Dermis microvascular lymphatic vessel endothelial cell (primary cell): Measurements from ENCODE around the gene SPPL2A. TPM values are rescaled to one million over a fixed set of nuclear protein-coding genes. Genes with fewer than 3 reads are reported as not detected.
"Not testable (repeated sequence)": the region's sequence is repeated elsewhere in the genome, so short reads cannot be mapped to it uniquely, and the experiment has no call there.

Source experiments
- DNase-seq, 2 donors: peaks; one replicate each; pipeline versions ENCODE4 v3.0.0 to v3.0.0-alpha.2; 2010; ENCODE audit warnings: low read depth in 2 of 2
- total RNA-seq: library from RNA; depleted of rRNA; stranded (reverse); fragments of >200 nt; gene quantifications from 2 replicates; pipeline ENCODE4 v1.2.1, GENCODE V29; 2014

SPPL2A gene
- total RNA-seq = 56.9 and 88.5 TPM in 2 replicates

DNA sequence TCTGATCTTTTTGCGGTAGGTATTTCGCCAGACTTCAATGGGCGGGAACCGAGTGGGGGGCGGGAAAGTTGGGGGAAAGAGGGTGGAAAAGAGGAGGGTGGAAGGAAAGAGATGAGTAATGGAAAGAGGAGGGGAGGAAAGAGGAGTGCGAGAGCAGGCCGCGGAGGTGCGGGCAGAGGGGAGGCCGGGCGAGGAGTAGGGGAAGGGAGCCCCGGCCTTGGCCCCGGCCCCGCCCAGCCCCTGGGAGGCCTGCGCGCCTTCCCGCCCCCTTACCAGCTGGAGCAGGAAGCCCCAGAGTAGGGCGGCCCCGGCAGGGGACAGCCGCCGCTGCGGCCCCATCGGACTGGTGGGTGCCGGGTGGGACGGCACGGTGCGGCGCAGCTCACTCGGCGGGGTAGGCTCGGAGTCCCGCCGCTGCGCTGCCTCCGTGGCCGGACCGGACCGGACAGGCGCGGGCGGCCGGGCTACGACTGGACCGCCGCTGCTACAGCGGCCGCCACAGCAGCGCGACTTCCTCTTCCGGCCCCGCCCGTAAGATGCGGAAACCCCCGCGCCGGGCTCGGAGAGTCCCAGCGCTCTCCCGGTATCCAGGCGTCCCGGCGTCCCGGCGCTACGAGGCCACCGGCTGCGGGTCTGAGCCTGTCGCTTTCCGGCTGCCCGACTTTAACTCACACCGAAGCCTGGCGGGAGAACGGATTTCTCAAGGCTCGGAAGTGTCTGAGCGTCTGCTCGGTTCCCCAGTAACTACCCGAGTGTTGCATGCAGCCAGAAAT, at the start of gene SPPL2A:
SPPL2A (minus strand) TSS at position 512 of the 773 bp plus-strand sequence; CDS start at position 339, 173 bp downstream.
- DNase-seq = peak; percentile 69 to 85

DNA sequence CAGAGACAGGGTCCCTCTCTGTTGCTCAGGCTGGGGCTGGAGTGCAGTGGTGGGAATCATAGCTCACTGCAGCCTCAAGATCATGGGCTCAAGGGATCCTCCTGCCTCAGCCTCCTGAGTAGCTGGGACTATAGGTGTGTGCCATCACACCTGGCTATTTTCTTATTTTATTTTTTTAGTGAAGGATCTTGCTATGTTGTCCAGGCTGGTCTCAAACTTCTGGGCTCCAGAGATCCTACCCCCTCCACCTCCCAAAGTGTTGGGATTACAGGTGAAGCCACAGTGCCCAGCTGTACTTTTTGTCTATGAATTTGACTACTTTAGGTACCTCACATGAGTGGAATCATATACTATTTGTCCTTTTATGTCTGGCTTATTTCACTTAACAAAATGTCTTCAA, 49.1 kb upstream of the SPPL2A start:
- no peak for DNase-seq

DNA sequence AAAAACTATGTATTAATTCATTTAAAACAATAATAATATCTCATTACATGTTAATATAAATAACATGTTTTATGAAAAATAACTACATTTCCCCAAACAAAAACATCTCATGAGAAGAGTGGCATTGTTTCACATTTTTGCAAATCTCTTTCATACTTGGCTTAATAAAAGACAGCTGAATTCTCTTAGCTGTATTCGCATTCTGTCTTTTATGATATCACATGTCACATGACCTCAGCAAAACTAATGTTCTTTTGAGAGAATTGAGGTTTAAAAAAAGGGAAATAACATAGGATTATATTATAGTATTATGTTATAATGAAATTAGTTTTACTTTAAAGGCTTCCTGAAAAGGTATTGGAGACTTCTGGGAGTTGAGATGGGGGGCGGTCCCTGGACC, 48.4 kb upstream of the SPPL2A start:
- no peak for DNase-seq

- no peak for DNase-seq
Observed at GRCh38 chr15:50813089-50813488, 47.6 kb upstream of the SPPL2A start.

- not testable (repeated sequence) for DNase-seq
Observed at GRCh38 chr15:50812181-50812506, 46.6 kb upstream of the SPPL2A start.

- not testable (repeated sequence) for DNase-seq
Observed at GRCh38 chr15:50811461-50812180, 46.1 kb upstream of the SPPL2A start.

- DNase-seq = no peak
Observed at GRCh38 chr15:50810128-50810527, 44.6 kb upstream of the SPPL2A start.

DNA sequence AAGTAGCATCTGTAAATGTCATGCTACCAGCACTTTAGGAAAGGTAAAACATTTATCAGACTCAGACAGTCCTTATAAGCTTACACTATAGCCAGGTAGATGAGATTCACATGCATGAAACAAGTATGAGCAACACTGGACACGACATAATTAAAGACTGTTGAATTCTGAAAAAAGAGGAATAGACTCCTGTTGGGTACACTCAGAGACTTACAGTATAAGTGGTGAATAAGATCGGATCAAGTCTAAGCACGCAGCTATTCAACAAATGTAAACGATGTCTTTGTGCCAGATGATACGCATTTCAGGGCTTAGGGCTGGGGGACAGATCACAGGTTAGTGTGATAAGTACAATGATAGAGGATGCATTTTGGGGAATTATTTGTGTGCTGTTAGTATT, 43.2 kb upstream of the SPPL2A start:
- DNase-seq = no peak

GRCh38 chr15:50803479-50804180, 38.1 kb upstream of the SPPL2A start:
- no peak for DNase-seq

GRCh38 chr15:50800715-50801114, 35.2 kb upstream of the SPPL2A start:
- DNase-seq = no peak

- DNase-seq = peak in 1 of 2 donors; percentile 16
Observed at GRCh38 chr15:50798684-50799083, 33.2 kb upstream of the SPPL2A start.

GRCh38 chr15:50797926-50798325, 32.4 kb upstream of the SPPL2A start:
- DNase-seq = no peak

DNA sequence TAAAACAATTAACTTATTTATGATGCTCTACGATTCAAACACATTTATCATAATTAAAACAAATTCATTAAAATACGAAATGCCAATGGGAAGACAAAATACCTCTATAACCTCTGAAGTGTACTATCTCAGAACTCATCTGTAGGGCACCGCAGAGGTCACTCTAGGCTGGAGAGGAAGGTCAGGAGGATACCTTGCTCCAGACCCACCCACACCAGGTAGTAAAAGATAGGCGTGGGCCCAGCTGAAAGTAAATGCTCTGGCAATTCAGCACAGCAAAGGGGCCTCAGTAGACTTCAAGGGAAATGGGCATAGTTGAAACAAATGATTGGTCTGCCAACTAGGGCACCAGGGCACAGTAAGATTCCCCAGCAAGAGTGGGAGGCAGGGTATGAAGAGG, 26.0 kb upstream of the SPPL2A start:
- no peak for DNase-seq

GRCh38 chr15:50790778-50791453, 25.4 kb upstream of the SPPL2A start:
- no peak for DNase-seq

DNA sequence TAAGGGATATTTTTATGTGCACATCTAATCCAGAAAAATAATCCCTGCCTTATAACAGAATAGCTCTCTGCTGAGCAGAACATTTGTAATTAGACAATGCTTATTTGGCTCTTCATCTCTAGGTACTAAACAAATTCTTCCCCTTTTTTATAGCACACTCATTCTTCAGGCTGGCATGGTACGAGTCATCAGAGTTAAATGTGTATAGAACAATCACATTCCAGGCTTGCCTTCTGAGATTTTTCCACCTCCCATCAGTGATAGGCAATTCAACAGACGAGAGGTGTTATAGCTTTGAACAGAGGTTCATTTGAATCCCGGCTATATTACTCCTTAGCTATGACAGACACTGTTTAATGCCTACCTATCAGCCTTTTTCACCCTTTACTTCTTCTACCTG, 21.4 kb upstream of the SPPL2A start:
- DNase-seq = no peak

DNA sequence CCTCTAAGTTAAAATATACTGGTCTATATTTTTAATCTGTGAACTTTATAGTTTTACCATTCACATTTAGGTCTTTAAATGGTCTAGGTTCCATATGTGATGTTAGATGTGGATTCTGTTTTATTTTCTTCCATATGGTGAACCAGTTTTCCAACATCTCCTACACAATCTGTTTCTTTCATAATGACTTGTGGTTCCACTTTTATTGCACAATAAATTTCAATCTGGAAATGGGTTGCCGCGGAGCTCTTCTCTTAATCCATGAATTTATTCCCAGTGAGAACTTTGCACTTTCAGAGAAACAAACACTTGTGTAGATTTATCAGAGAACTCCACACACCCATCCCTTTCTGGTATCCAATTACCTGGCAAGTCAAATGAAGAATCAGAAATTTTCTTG, 20.9 kb upstream of the SPPL2A start:
- DNase-seq = no peak

GRCh38 chr15:50783895-50784294, 18.4 kb upstream of the SPPL2A start:
- peak in 1 of 2 donors; percentile 9 for DNase-seq

GRCh38 chr15:50783411-50783810, 17.9 kb upstream of the SPPL2A start:
- no peak for DNase-seq

GRCh38 chr15:50778086-50778485, 12.6 kb upstream of the SPPL2A start:
- no peak for DNase-seq

- no peak for DNase-seq
Observed at GRCh38 chr15:50777042-50777441, 11.5 kb upstream of the SPPL2A start.

DNA sequence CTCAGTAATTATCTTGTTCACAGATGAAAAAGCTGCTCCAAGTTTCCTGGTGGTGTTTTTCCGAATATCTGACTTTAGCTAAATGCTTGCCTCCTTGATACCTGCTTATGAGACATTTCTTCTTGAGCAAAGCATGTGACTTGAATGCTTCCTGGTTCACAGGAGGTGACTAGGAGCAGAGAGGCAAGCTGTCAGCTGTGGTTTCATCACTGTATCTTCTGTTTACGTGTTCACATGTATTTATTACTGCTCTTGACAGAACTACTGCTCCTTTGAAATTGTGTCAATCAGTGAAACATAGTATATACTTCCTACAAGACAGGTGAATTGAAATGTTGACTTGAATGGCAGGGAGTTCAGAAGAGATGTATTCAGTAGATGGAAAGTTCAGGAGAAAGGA, 8.9 kb upstream of the SPPL2A start:
- no peak for DNase-seq

- DNase-seq = no peak
Observed at GRCh38 chr15:50773389-50773788, 7.9 kb upstream of the SPPL2A start.
